ENCODE results near the gene PLP1.
A peak's percentile ranks its signal among the peaks of the same experiment; 100 is the strongest.

Gene PLP1

GRCh38 chrX:103830848-103831247 is 54.2 kb downstream of the PLP1 start:
- no peak for DNase-seq (ENCODE audit: low read depth)

- DNase-seq (ENCODE audit: low read depth) = no peak
These were observed 54.7 kb downstream of the PLP1 start for GRCh38 chrX:103831342-103831802.

- peak; percentile 37 for DNase-seq (ENCODE audit: low read depth)
These were observed 55.3 kb downstream of the PLP1 start, which contains the start of gene RAB9B for GRCh38 chrX:103831803-103832544. Gene RAB9B (minus strand): TSS chrX:103832257. CDS start chrX:103825784, 6,473 bp downstream.

- DNase-seq (ENCODE audit: low read depth) = no peak
These were observed 62.8 kb downstream of the PLP1 start for GRCh38 chrX:103839404-103839803.
